CD4-positive, alpha-beta T cell treated with Interleukin-15 for 4 hours (primary cell): ENCODE data around the gene DLX1.

Experiments
- DNase-seq: peaks from one replicate; pipeline ENCODE4 v3.0.0-alpha.2; 2020; ENCODE audit warnings: low spot score

The DLX1 gene

DNA sequence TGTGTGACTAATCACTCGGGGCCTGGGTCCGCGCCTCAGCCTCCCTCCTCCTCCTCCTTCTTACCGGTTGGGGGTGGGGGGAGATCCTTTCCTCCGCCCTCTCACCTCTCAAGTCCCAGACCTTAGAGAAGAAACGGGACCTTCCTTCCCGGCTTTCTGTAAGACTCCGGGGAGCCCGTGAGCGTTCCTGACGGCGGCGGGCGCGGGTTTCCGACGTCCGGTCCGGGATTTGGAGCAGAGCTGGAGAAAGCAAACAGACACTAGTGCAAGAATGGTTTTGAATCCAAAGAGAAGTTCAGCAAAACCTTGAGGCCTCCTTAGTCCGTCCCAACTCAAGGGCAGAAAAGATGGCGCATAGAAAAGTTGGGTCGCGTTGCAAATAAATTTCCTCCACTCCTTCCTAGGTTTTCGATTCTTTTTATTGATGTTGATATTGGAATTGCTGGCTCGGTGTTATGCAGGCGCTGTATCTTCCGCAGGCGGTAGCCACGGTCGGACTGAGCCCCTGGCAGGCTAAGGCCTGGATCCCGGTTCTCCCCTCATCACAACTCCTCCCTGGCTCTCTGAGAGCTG is 2.0 kb downstream of the DLX1 start:
- no peak for DNase-seq

DNA sequence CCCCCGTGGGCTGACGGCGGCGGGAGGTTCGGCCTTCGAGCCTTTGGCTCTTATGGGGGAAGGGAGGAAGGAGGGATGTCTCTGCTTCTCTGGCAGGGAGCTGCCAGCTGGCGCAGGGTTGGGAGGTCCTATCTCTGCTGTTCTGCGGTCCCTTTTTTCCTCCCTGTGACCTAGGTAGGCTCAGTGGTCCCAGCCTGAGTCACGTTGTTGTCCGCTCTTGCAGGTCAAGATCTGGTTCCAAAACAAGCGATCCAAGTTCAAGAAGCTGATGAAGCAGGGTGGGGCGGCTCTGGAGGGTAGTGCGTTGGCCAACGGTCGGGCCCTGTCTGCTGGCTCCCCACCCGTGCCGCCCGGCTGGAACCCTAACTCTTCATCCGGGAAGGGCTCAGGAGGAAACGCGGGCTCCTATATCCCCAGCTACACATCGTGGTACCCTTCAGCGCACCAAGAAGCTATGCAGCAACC is 2.5 kb downstream of the DLX1 start:
- no peak for DNase-seq

DNA sequence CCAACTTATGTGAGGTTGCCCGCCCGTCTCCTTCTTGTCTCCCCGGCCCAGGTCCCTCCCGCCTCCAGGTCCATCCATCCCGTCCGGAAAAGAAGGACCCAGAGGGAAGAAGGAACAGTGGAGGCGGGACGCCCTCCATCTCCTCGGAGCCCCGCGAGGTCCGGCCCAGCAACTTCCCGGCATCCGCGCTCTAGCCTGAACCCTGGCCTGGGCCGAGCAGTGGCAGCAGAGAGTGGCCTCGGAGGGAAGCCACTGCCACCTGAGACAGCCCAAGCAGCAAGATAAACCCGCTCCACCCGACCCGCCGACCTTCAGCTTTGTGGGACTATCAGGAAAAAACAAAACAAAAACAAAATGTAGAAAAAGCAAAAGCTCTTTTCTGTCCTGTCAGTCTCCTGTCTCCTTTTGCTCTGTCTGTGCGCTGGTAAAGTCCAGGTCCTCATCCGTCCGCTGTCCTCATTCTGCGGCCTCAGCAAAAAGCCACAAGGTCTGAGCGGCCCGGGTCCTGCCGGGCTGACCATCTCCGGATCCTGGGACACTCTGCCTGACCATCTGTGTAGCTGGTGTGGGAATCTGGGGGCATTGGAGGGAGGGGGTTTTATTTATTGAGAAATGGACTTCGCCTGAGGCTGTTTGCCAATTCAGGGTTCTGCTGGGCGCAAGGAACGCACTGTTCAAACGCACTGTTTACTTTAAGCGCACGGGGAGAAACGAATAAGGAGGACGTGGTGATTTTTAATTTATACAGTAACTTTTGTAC is 3.1 kb downstream of the DLX1 start:
- no peak for DNase-seq

DNA sequence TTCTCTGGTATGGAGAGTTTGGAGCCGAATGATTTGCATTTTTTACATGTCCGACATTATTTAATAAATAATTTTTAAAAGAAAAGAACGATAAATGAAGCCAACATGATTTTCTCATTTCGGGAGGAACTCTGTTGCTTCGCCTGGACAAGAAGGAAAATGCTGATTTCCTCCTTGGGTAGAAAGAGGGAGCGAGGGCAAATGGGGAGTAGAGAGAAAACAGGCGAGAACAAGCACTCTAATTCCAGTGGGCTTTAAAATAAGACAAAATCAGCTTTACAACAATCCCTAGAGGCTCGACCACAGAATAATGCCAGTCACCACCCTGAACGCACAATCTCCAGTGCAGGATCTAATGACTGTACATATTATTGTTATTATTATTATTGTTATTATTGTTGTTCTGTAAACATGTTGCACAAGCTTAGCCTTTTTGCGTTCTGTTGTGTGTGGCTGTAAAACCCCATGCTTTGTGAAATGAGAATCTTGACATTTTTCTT is 3.7 kb downstream of the DLX1 start:
- no peak for DNase-seq

- DNase-seq, result no peak
Observed at GRCh38 chr2:172089633-172090032, 4.3 kb downstream of the DLX1 start.

- no peak for DNase-seq
Observed at GRCh38 chr2:172090044-172090961, 5.0 kb downstream of the DLX1 start.

DNA sequence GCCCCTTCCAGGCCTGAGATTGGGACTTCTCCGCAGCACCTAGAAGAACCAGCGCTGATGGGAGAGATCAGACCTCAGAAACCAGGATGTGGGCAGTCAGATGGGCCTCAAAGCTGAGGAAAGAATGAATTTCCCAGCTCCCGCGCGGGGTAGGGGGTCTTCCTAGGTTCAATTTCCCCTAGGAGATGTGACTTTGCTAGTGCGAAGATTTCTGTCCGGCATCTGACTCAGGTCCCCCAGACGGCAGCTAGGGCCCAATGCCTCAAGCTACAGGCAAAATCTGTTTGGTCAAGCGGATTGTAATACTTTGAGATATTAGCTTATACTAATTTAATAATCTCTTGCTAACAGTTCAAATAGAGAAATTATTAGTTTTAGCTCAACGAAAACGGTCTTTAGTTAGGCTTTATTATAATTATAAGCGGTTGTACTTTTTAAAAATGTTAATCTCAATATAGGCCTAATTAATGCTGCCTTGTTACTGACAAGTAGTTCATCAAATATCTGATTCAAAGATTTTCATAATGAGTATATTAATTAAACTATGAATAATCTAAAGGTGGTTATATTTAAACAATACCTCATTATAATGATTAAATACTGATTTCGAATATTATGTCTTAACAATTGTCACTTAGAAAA is 5.8 kb downstream of the DLX1 start:
- DNase-seq, result no peak

DNA sequence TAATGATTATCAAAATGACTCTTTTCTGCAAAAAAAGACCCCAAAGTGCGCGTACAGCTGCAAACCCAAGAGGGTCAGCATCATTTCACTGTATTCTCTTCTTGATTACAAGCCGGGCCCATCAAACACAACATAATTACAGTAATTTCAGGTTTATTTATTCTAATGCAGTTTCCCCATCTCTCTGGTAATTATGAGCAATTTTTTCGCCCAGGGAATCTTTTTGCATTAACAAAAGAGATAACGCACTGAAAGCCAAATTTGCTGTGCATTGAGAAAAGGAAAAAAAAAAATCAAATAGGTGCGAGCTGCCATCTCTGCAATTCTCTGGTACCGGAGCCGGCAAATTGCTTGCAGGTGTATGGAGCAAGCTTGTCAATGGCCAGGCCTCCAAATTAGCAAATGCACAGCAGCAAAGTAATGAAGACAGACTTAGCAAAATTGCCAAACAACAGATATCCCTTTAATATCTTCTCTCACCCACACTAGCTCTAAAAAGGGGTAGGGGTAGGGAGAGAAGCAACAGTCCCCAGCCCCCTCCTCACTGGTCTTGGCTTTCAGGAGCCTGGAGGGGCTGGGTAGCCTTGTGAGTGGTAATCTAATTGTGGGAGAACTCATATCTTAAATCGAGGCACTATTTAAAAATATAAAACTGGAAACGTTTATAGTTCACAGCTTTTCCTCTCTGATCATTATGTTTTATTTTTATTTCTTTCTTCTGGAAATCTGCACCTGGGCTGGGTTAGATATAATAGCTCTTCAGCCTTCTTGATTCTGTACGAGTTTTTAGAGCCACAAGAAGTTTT is 6.7 kb downstream of the DLX1 start:
- no peak for DNase-seq

- no peak for DNase-seq
Observed at GRCh38 chr2:172092716-172093415, 7.6 kb downstream of the DLX1 start.

DNA sequence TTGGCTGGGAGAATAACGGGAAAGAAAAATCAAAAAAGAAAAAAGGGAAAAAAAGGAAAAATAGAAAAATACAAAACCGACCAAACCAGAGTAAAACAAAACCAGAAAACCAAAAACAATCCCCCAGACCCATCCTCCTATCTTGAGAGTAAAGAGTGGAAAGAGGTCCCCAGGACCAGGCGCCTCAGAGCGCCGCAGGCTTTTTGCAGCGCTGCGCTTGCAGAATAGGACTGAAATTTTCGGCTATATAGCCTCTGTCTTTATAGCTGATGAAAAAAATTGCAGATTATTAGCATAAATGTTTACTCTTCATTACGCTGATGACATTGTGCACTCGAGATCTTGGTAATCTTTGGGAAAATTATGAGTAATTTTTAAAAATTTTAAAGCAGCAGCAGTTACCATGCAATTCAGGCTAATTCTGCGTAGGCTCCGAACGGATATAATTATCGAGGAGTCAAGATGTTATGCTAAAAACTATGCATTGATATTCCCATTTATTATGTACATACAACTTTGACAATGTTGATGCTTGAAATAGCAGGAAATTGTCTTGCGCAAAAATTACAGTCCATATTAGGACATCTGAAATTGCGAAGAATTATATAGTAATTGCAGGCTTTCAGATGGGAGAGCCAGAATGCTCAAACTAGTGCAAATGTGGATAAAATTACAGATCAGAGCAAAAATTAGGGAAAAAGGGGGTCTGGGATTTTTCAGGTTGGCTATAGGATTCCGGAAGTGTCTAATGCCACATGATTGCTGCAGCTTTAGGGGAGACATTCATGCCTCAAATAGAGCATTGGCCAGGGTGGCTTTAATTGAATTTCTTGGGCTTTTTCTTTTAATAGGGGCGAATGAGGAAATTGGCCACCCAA is 8.3 kb downstream of the DLX1 start:
- no peak for DNase-seq

- no peak for DNase-seq
Observed at GRCh38 chr2:172094294-172095145, 9.2 kb downstream of the DLX1 start.

- DNase-seq, result peak; percentile 66
Observed at GRCh38 chr2:172095146-172095904, 10.0 kb downstream of the DLX1 start.

DNA sequence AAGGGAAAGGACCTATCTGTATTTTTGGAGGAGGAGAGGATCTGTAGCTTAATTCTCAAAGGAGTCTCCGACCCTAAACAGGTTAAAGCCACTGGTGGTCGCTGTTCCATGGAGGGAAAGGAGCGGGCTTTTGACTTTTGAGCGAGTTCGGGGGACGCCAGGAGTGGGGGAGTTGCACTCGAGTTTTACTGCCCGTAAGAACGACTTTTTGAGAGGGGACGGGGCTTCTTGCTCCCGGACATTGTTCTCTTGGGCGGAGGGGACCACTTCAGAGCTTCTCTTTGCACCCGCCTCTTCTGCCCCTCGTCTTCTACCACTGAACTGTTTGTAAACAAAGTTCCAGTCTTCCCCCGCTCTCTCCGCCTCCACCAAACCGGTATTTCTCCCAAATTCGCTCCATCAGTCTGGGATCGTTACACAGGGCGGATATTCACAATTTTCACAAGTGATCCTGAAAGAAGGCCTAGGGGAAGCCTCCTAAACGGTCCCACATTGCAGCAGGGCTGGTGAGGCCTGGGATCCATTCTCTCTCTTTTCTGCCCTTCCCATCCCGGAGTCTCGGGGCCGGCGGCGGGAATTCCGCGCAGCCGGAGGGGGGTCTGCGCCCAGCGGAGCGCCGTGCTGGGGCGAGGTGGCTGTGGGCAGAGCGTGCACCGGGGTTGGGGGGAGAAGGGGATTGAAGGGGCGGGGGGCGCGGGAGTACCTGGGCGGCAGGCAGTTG is 10.8 kb downstream of the DLX1 start:
- no peak for DNase-seq

- DNase-seq, result no peak
Observed at GRCh38 chr2:172096626-172097547, 11.6 kb downstream of the DLX1 start.

DNA sequence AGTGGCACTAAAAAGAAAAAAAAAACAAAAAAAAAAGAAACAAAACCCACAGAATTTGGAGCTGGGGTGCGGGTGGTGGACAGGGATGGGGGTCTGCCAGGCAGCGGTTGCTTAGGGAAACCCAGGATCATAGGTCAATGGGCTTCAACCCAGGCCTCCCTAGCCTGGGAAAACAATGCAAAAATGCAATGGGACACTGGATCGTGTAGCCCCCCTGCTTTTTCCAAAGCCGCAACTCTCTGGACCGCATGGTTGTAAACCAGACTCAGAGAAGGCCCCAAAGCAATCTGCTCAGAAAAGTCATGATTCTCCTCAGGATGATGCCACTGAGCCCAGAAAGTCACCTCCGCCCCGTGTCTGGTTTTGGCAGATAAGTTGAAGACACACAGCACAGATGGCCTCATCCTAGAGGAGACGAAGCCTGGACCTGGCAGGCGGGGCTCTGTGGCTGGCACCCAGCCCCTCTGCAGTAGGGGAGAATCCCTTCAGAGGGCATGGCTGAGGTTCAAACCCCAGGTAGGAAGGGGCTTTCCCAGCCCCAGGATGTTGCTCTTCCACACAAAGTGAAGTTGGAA is 12.3 kb downstream of the DLX1 start:
- no peak for DNase-seq

GRCh38 chr2:172098287-172098649 is 13.0 kb downstream of the DLX1 start:
- no peak for DNase-seq
